NCI-H748 (cell line): ENCODE results near the gene TEX101.
A peak's percentile ranks its signal among the peaks of the same experiment; 100 is the strongest.
"Not testable (repeated sequence)": the region's sequence is repeated elsewhere in the genome, so short reads cannot be mapped to it uniquely, and the experiment has no call there.

ENCODE experiments used
- DNase-seq: peaks from one replicate; lab custom pipeline; 2025; ENCODE audit not compliant: unreplicated experiment; lab: John Stamatoyannopoulos, UW

The TEX101 gene

GRCh38 chr19:43414554-43414953 is at the start of gene TEX101:
Gene TEX101, plus strand, starts transcription at chr19:43414890. Its CDS starts 1,030 bp downstream, at chr19:43415920.
- no peak for DNase-seq

- not testable (repeated sequence) for DNase-seq
Measured at GRCh38 chr19:43365677-43366076, 49.0 kb upstream of the TEX101 start.

- DNase-seq: no peak
Measured at GRCh38 chr19:43367822-43368221, 46.9 kb upstream of the TEX101 start.

GRCh38 chr19:43368897-43369296 is 45.8 kb upstream of the TEX101 start:
- DNase-seq: peak; percentile 58

GRCh38 chr19:43371909-43372308 is 42.8 kb upstream of the TEX101 start:
- DNase-seq: no peak

GRCh38 chr19:43372462-43372861 is 42.2 kb upstream of the TEX101 start:
- no peak for DNase-seq

GRCh38 chr19:43377624-43378023 is 37.1 kb upstream of the TEX101 start:
- not testable (repeated sequence) for DNase-seq

GRCh38 chr19:43380008-43380407 is 34.7 kb upstream of the TEX101 start:
- no peak for DNase-seq

GRCh38 chr19:43380771-43381386 is 33.8 kb upstream of the TEX101 start:
- peak; percentile 69 for DNase-seq

GRCh38 chr19:43382586-43383216 is 32.0 kb upstream of the TEX101 start:
- not testable (repeated sequence) for DNase-seq

- DNase-seq: peak; percentile 96
Measured at GRCh38 chr19:43383254-43383653, 31.4 kb upstream of the TEX101 start.

GRCh38 chr19:43383759-43384158 is 30.9 kb upstream of the TEX101 start:
- DNase-seq: peak; percentile 64

GRCh38 chr19:43390903-43391551 is 23.7 kb upstream of the TEX101 start:
- DNase-seq: peak; percentile 99

GRCh38 chr19:43391552-43391935 is 23.1 kb upstream of the TEX101 start:
- DNase-seq: peak; percentile 82

- not testable (repeated sequence) for DNase-seq
Measured at GRCh38 chr19:43393501-43393900, 21.2 kb upstream of the TEX101 start.

- DNase-seq: peak; percentile 92
Measured at GRCh38 chr19:43395561-43395960, 19.1 kb upstream of the TEX101 start.

GRCh38 chr19:43406297-43406696 is 8.4 kb upstream of the TEX101 start:
- no peak for DNase-seq

- DNase-seq: no peak
Measured at GRCh38 chr19:43407416-43408005, 7.2 kb upstream of the TEX101 start.

- no peak for DNase-seq
Measured at GRCh38 chr19:43408043-43408442, 6.6 kb upstream of the TEX101 start.

GRCh38 chr19:43409415-43409814 is 5.3 kb upstream of the TEX101 start:
- no peak for DNase-seq

GRCh38 chr19:43412441-43412840 is 2.2 kb upstream of the TEX101 start:
- DNase-seq: no peak
